B cell (primary cell): ENCODE data around the gene ALDH4A1.

Experiments used
- CTCF ChIP-seq: fragments of 200-600 bp; IDR thresholded peaks from one replicate; pipeline ENCODE4 v1.8.0; 2022; ENCODE audit warnings: antibody characterized with exemption, mild to moderate bottlenecking
- EZH2 ChIP-seq: IDR thresholded peaks from 2 replicates; pipeline ENCODE4 v1.6.1; 2012; ENCODE audit warnings: borderline replicate concordance, low read depth, mild to moderate bottlenecking, moderate library complexity, low read length; ENCODE audit not compliant: insufficient read depth, poor library complexity, severe bottlenecking

DNA sequence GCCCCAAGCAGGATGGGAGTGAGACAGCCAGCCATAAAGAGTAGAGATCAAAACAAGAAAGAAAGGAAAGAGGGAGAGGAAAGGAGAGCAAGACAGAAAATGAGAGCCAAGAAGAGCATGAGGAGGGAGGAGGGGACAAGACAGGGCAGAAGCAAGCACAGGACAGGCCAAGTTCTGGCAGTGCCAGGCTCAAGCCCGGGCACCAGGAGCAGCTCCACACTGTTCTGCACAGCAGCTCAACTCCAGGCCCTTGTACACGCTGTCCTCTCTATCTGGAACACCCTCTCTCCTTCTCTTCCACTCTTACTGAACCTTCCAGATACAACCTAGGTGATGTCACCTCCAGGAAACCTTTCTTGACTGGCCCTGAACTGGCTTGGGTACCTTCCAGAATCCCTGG lies 42.5 kb upstream of the ALDH4A1 start:
- no peak for TF ChIP-seq CTCF
- no peak for TF ChIP-seq EZH2
